Heart left ventricle (tissue), 13 donors: ENCODE results near the gene ATP6V1A.

Source experiments
- POLR2A ChIP-seq, 2 donors: fragments of 450-650 bp; IDR thresholded peaks; one replicate each; pipeline ENCODE4 v1.6.1; 2017; ENCODE audit warnings: antibody characterized with exemption in 2 of 2, mild to moderate bottlenecking in 2 of 2, moderate library complexity in 2 of 2
- TF ChIP-seq, protein P1 (sequence below), 12 donors: fragments of 200-600 bp; sonication (generic) in 4 of 12; IDR thresholded peaks; one replicate each; pipeline versions ENCODE4 v1.5.0 to v1.8.0; 2018 to 2022; ENCODE audit warnings: antibody characterized with exemption in 12 of 12, mild to moderate bottlenecking in 5 of 12
- donor health status: ischemic (EF 13 %, LVEDD 7.1; RV severe dilation, severe dysfunction).
- donor health status: DM: no; HTN: yes; CAD: no.
- donor health status: DM: no; HTN: no; CAD: no.
- donor health status: ischemic (EF 25% LVEDD 6.9; RV normal size, moderate dysfunction).
- donor health status: ischemic (EF 25% LVEDD 5.7; RV mildly dilated, moderate dysfunction).
- donor health status: ischemic (EF 35%, LVEDD 5.7; RV mildly dilated, moderate dysfunction).
- donor health status: nonischemic (EF 11% LVEDD 7.7; RV severe dilation, severe dysfunction).
- donor health status: DM: yes; HTN: yes; CAD: no.
- donor health status: PGD.
- donor health status: ischemic (EF 29% LVEDD 5.4; RV normal size, mild dysfunction).
- donor health status: nonischemic (EF 23%, LVEDD 6.1; RV moderate dilation, normal function).

DNA sequence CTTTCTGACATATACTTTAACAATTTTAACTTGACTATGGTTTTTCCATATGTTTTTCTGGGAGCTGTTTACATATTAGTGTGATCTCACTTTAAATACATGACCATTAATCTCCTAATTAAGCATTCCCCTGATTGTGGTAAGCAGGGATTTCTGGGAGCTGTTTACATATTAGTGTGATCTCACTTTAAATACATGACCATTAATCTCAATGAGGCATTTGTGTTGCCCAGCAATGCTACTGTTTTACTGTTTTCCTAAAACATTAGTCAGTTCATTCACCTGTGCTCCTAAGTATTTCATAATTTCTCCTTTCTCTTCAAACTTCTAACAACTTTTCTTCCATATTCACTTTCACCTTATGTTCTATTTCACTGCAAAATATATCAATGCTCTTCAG lies 88.1 kb downstream of the ATP6V1A start:
- TF ChIP-seq, protein P1, sequence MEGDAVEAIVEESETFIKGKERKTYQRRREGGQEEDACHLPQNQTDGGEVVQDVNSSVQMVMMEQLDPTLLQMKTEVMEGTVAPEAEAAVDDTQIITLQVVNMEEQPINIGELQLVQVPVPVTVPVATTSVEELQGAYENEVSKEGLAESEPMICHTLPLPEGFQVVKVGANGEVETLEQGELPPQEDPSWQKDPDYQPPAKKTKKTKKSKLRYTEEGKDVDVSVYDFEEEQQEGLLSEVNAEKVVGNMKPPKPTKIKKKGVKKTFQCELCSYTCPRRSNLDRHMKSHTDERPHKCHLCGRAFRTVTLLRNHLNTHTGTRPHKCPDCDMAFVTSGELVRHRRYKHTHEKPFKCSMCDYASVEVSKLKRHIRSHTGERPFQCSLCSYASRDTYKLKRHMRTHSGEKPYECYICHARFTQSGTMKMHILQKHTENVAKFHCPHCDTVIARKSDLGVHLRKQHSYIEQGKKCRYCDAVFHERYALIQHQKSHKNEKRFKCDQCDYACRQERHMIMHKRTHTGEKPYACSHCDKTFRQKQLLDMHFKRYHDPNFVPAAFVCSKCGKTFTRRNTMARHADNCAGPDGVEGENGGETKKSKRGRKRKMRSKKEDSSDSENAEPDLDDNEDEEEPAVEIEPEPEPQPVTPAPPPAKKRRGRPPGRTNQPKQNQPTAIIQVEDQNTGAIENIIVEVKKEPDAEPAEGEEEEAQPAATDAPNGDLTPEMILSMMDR (IDR thresholded peaks at IDR 0.05), result no peak
- no peak for TF ChIP-seq POLR2A (IDR thresholded peaks at IDR 0.05)
